ENCODE data around the gene GNAT3.

Gene GNAT3

GRCh38 chr7:80427218-80427617, 84.6 kb downstream of the GNAT3 start:
- H3K27me3 ChIP-seq (replicated peaks in 2 of 5; ENCODE audit: control insufficient read depth in 4 of 5, insufficient read depth in 5 of 5, low read length in 4 of 5) = no peaks in the 10 kb centered on the region
- H3K4me3 ChIP-seq (ENCODE audit: control insufficient read depth in 1 of 7, extremely low read depth in 1 of 7, insufficient read depth in 4 of 7, low read depth in 2 of 7, low read length in 6 of 7) = no peak overlapping the region
- H3K27ac ChIP-seq (ENCODE audit: insufficient read depth in 1 of 2, low read depth in 1 of 2, low read length in 2 of 2, poor library complexity in 1 of 2, severe bottlenecking in 2 of 2) = no peak overlapping the region
- no peaks in the 10 kb centered on the region for H3K36me3 ChIP-seq (ENCODE audit: control insufficient read depth in 4 of 4, insufficient read depth in 4 of 4, low read length in 3 of 4)
- DNase-seq = no peak
- no peaks in the 10 kb centered on the region for H3K4me1 ChIP-seq (ENCODE audit: control extremely low read depth in 1 of 4, control insufficient read depth in 4 of 4, insufficient read depth in 4 of 4, low read length in 3 of 4)
- no peaks in the 10 kb centered on the region for H3K9me3 ChIP-seq (ENCODE audit: control extremely low read depth in 1 of 5, control insufficient read depth in 4 of 5, insufficient read depth in 2 of 5, low read depth in 1 of 5, low read length in 4 of 5)
- 96% methylated on average over 4 of the region's 4 CpGs for WGBS (ENCODE audit: insufficient coverage)
- ChIA-PET POLR2A (no interaction called here), CTCF (interaction anchor here (0.8 to 4.2 kb wide), 8 partner anchors 22 to 367 kb away, joined by 3 to 25 read pairs (median 4); no protein-coding TSS in a partner anchor)

DNA sequence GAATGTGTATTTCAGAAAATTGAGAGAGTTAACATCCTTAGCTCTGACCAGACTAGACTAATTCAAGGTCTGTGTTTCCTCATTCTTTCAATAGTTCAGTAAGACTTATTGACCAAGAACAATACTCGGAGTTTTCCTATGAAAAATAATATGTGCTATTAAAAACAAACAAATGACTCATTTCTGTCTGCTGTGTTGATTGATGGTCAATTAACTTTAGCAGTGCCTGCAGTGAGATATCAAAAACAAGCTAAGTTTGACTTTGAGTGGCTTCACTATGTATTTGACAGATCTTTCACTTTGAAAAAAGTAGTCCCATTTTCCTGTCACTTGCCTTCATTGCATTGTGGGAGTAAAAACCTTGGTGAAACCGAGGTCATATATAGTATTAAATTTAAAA, 91.0 kb downstream of the GNAT3 start:
- Histone ChIP-seq H3K36me3 (ENCODE audit: control insufficient read depth in 4 of 4, insufficient read depth in 4 of 4, low read length in 3 of 4) (no peaks in the 10 kb centered on the region), H3K27ac (ENCODE audit: insufficient read depth in 1 of 2, low read depth in 1 of 2, low read length in 2 of 2, poor library complexity in 1 of 2, severe bottlenecking in 2 of 2) (no peak overlapping the region), H3K4me3 (ENCODE audit: control insufficient read depth in 1 of 7, extremely low read depth in 1 of 7, insufficient read depth in 4 of 7, low read depth in 2 of 7, low read length in 6 of 7) (no peak overlapping the region), H3K27me3 (replicated peaks in 2 of 5; ENCODE audit: control insufficient read depth in 4 of 5, insufficient read depth in 5 of 5, low read length in 4 of 5) (no peaks in the 10 kb centered on the region), H3K4me1 (ENCODE audit: control extremely low read depth in 1 of 4, control insufficient read depth in 4 of 4, insufficient read depth in 4 of 4, low read length in 3 of 4) (no peaks in the 10 kb centered on the region), H3K9me3 (ENCODE audit: control extremely low read depth in 1 of 5, control insufficient read depth in 4 of 5, insufficient read depth in 2 of 5, low read depth in 1 of 5, low read length in 4 of 5) (no peaks in the 10 kb centered on the region)
- ChIA-PET POLR2A (no interaction called here), CTCF (interaction anchor here (0.6 to 3.2 kb wide), 2 partner anchors 8 to 199 kb away, joined by 4 to 12 read pairs; no protein-coding TSS in a partner anchor)
- DNase-seq = no peak
- WGBS (ENCODE audit: insufficient coverage) = no CpG with 5 or more reads among the region's 2 CpGs

DNA sequence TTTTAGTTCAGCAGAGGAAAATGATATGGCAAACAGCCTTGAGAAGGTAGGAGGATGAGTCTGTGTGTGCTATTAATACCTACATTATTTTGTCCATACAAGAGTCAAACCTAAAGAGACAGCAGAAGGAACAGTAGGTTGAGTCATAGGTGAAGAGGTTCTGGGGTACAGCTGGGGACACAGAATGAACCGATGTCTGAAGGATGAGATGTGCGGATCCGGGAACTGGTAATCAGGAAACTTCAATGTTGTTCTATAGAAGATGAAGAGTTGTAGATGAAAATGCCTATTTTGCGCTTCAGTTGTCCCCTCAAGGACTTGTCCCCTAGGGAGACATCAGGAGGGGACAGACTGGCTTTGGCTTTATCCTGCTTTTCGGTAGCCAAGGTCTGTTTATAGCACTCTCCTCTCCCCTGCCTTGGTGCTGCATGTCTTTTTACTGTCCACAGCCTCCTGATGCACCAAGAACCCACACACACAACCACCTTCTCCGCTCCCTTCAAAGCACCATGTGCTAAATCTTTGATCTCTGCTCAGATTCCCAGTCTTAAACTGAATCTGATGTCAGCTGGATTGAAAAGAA, 94.6 kb downstream of the GNAT3 start:
- H3K27ac ChIP-seq (ENCODE audit: insufficient read depth in 1 of 2, low read depth in 1 of 2, low read length in 2 of 2, poor library complexity in 1 of 2, severe bottlenecking in 2 of 2) = no peak overlapping the region
- DNase-seq = no peak
- ChIA-PET POLR2A (no interaction called here), CTCF (no interaction called here)
- no peaks in the 10 kb centered on the region for H3K4me1 ChIP-seq (ENCODE audit: control extremely low read depth in 1 of 4, control insufficient read depth in 4 of 4, insufficient read depth in 4 of 4, low read length in 3 of 4)
- WGBS (ENCODE audit: insufficient coverage) = 100% methylated on average over 4 of the region's 6 CpGs
- no peaks in the 10 kb centered on the region for H3K36me3 ChIP-seq (ENCODE audit: control insufficient read depth in 4 of 4, insufficient read depth in 4 of 4, low read length in 3 of 4)
- no peak overlapping the region for H3K4me3 ChIP-seq (ENCODE audit: control insufficient read depth in 1 of 7, extremely low read depth in 1 of 7, insufficient read depth in 4 of 7, low read depth in 2 of 7, low read length in 6 of 7)
- H3K9me3 ChIP-seq (ENCODE audit: control extremely low read depth in 1 of 5, control insufficient read depth in 4 of 5, insufficient read depth in 2 of 5, low read depth in 1 of 5, low read length in 4 of 5) = no peaks in the 10 kb centered on the region
- H3K27me3 ChIP-seq (replicated peaks in 2 of 5; ENCODE audit: control insufficient read depth in 4 of 5, insufficient read depth in 5 of 5, low read length in 4 of 5) = no peaks in the 10 kb centered on the region

DNA sequence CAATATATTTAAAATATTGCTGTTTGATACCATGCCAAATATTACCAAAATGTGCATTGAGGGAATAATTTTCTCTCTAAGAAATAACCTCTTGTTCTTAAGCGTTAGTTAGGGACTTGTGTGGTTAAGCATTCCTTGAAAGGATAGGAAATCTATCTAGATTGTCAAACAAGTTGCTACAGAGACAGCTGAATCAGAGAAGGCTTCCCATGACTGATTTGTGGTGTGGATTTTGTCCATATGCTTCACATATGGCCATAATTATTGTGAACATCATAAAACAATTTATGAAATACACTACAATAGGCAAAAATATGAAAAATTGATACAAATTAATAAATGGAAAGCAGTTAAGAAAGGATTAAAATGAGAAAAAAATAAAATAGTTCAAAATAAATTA, 96.3 kb downstream of the GNAT3 start:
- H3K4me1 ChIP-seq (ENCODE audit: control extremely low read depth in 1 of 4, control insufficient read depth in 4 of 4, insufficient read depth in 4 of 4, low read length in 3 of 4) = no peaks in the 10 kb centered on the region
- DNase-seq = no peak
- H3K27me3 ChIP-seq (replicated peaks in 2 of 5; ENCODE audit: control insufficient read depth in 4 of 5, insufficient read depth in 5 of 5, low read length in 4 of 5) = no peaks in the 10 kb centered on the region
- 86% methylated on average over 1 of the region's 1 CpG for WGBS (ENCODE audit: insufficient coverage)
- no peak overlapping the region for H3K4me3 ChIP-seq (ENCODE audit: control insufficient read depth in 1 of 7, extremely low read depth in 1 of 7, insufficient read depth in 4 of 7, low read depth in 2 of 7, low read length in 6 of 7)
- CTCF ChIA-PET = no interaction called here
- no peaks in the 10 kb centered on the region for H3K9me3 ChIP-seq (ENCODE audit: control extremely low read depth in 1 of 5, control insufficient read depth in 4 of 5, insufficient read depth in 2 of 5, low read depth in 1 of 5, low read length in 4 of 5)
- no peak overlapping the region for H3K27ac ChIP-seq (ENCODE audit: insufficient read depth in 1 of 2, low read depth in 1 of 2, low read length in 2 of 2, poor library complexity in 1 of 2, severe bottlenecking in 2 of 2)
- POLR2A ChIA-PET = no interaction called here
- no peaks in the 10 kb centered on the region for H3K36me3 ChIP-seq (ENCODE audit: control insufficient read depth in 4 of 4, insufficient read depth in 4 of 4, low read length in 3 of 4)

DNA sequence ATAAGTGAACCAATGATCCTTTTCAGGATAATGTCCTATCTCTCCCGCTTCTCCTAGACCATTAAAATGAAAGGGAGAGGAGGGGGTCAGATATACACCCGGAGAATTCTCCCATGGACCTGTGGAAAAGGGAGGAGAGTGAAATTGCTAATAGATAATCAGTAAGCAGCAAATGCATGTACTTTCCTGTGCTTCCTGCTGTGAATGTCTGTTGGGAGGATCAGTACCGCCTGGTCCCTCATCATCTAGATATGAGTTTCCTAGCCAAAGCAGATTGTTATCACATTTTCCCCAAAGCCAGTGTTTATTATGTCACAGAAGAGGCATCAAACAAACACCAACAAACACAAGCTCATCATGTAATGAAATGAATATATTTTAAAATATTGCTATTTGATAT, 96.8 kb downstream of the GNAT3 start:
- Histone ChIP-seq H3K4me1 (ENCODE audit: control extremely low read depth in 1 of 4, control insufficient read depth in 4 of 4, insufficient read depth in 4 of 4, low read length in 3 of 4) (no peaks in the 10 kb centered on the region), H3K9me3 (ENCODE audit: control extremely low read depth in 1 of 5, control insufficient read depth in 4 of 5, insufficient read depth in 2 of 5, low read depth in 1 of 5, low read length in 4 of 5) (no peaks in the 10 kb centered on the region), H3K36me3 (ENCODE audit: control insufficient read depth in 4 of 4, insufficient read depth in 4 of 4, low read length in 3 of 4) (no peaks in the 10 kb centered on the region), H3K27me3 (replicated peaks in 2 of 5; ENCODE audit: control insufficient read depth in 4 of 5, insufficient read depth in 5 of 5, low read length in 4 of 5) (no peaks in the 10 kb centered on the region), H3K4me3 (ENCODE audit: control insufficient read depth in 1 of 7, extremely low read depth in 1 of 7, insufficient read depth in 4 of 7, low read depth in 2 of 7, low read length in 6 of 7) (no peak overlapping the region), H3K27ac (ENCODE audit: insufficient read depth in 1 of 2, low read depth in 1 of 2, low read length in 2 of 2, poor library complexity in 1 of 2, severe bottlenecking in 2 of 2) (no peak overlapping the region)
- POLR2A ChIA-PET = no interaction called here
- no peak for DNase-seq
- CTCF ChIA-PET = no interaction called here
- WGBS (ENCODE audit: insufficient coverage) = 100% methylated on average over 2 of the region's 3 CpGs

- 100% methylated on average over 2 of the region's 2 CpGs for WGBS (ENCODE audit: insufficient coverage)
- peak in 1 of 3 donors; percentile 4 for DNase-seq
- H3K27ac ChIP-seq (ENCODE audit: insufficient read depth in 1 of 2, low read depth in 1 of 2, low read length in 2 of 2, poor library complexity in 1 of 2, severe bottlenecking in 2 of 2) = no peak overlapping the region
- POLR2A ChIA-PET = no interaction called here
- no peaks in the 10 kb centered on the region for H3K36me3 ChIP-seq (ENCODE audit: control insufficient read depth in 4 of 4, insufficient read depth in 4 of 4, low read length in 3 of 4)
- CTCF ChIA-PET = no interaction called here
- H3K27me3 ChIP-seq (replicated peaks in 2 of 5; ENCODE audit: control insufficient read depth in 4 of 5, insufficient read depth in 5 of 5, low read length in 4 of 5) = no peaks in the 10 kb centered on the region
- H3K9me3 ChIP-seq (ENCODE audit: control extremely low read depth in 1 of 5, control insufficient read depth in 4 of 5, insufficient read depth in 2 of 5, low read depth in 1 of 5, low read length in 4 of 5) = no peaks in the 10 kb centered on the region
- H3K4me1 ChIP-seq (ENCODE audit: control extremely low read depth in 1 of 4, control insufficient read depth in 4 of 4, insufficient read depth in 4 of 4, low read length in 3 of 4) = no peaks in the 10 kb centered on the region
- no peak overlapping the region for H3K4me3 ChIP-seq (ENCODE audit: control insufficient read depth in 1 of 7, extremely low read depth in 1 of 7, insufficient read depth in 4 of 7, low read depth in 2 of 7, low read length in 6 of 7)
These were observed 97.5 kb downstream of the GNAT3 start for GRCh38 chr7:80414331-80414730.

DNA sequence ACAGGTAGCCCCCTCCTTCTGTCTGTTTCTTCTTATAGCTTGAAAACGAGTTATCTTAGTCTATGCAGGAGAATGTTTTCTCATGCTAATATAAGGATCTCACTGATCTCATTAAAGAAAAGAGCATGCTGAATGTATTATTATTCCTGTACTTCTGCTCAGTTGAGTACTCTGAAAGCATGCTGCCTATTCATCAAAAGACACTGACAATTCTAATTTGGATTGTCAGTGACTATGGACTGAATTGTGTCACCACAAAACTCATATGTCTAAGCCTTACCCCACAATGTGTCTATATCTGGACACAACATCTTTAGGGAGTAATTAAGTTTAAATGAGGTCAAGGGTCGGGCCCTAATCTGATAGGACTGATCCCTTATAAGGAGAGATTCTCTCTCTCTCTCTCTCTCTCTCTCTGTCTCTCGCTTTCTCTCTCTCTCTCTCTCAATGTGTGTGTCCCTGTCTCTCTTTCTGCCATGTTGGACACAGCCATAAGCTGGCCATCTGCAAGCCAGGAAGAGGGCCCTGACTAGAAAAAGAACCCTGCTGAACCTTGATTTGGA, 98.4 kb downstream of the GNAT3 start:
- no peak overlapping the region for H3K27ac ChIP-seq (ENCODE audit: insufficient read depth in 1 of 2, low read depth in 1 of 2, low read length in 2 of 2, poor library complexity in 1 of 2, severe bottlenecking in 2 of 2)
- H3K27me3 ChIP-seq (replicated peaks in 2 of 5; ENCODE audit: control insufficient read depth in 4 of 5, insufficient read depth in 5 of 5, low read length in 4 of 5) = no peaks in the 10 kb centered on the region
- no peaks in the 10 kb centered on the region for H3K4me1 ChIP-seq (ENCODE audit: control extremely low read depth in 1 of 4, control insufficient read depth in 4 of 4, insufficient read depth in 4 of 4, low read length in 3 of 4)
- CTCF ChIA-PET = no interaction called here
- POLR2A ChIA-PET = no interaction called here
- H3K4me3 ChIP-seq (ENCODE audit: control insufficient read depth in 1 of 7, extremely low read depth in 1 of 7, insufficient read depth in 4 of 7, low read depth in 2 of 7, low read length in 6 of 7) = no peak overlapping the region
- DNase-seq = no peak
- H3K9me3 ChIP-seq (ENCODE audit: control extremely low read depth in 1 of 5, control insufficient read depth in 4 of 5, insufficient read depth in 2 of 5, low read depth in 1 of 5, low read length in 4 of 5) = no peaks in the 10 kb centered on the region
- H3K36me3 ChIP-seq (ENCODE audit: control insufficient read depth in 4 of 4, insufficient read depth in 4 of 4, low read length in 3 of 4) = no peaks in the 10 kb centered on the region
- no CpG with 5 or more reads among the region's 3 CpGs for WGBS (ENCODE audit: insufficient coverage)

Measured in common myeloid progenitor, CD34-positive (primary cell).